ENCODE results near the gene GBP5. TPM values are rescaled to one million over a fixed set of nuclear protein-coding genes. Genes with fewer than 3 reads are reported as not detected.
"Not testable (repeated sequence)": the region's sequence is repeated elsewhere in the genome, so short reads cannot be mapped to it uniquely, and the experiment has no call there.

GBP5 gene, protein sequence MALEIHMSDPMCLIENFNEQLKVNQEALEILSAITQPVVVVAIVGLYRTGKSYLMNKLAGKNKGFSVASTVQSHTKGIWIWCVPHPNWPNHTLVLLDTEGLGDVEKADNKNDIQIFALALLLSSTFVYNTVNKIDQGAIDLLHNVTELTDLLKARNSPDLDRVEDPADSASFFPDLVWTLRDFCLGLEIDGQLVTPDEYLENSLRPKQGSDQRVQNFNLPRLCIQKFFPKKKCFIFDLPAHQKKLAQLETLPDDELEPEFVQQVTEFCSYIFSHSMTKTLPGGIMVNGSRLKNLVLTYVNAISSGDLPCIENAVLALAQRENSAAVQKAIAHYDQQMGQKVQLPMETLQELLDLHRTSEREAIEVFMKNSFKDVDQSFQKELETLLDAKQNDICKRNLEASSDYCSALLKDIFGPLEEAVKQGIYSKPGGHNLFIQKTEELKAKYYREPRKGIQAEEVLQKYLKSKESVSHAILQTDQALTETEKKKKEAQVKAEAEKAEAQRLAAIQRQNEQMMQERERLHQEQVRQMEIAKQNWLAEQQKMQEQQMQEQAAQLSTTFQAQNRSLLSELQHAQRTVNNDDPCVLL
- total RNA-seq (2014; rRNA removed; shearing (Covaris generic); ENCODE audit: low replicate concordance): not detected in 2 replicates

DNA sequence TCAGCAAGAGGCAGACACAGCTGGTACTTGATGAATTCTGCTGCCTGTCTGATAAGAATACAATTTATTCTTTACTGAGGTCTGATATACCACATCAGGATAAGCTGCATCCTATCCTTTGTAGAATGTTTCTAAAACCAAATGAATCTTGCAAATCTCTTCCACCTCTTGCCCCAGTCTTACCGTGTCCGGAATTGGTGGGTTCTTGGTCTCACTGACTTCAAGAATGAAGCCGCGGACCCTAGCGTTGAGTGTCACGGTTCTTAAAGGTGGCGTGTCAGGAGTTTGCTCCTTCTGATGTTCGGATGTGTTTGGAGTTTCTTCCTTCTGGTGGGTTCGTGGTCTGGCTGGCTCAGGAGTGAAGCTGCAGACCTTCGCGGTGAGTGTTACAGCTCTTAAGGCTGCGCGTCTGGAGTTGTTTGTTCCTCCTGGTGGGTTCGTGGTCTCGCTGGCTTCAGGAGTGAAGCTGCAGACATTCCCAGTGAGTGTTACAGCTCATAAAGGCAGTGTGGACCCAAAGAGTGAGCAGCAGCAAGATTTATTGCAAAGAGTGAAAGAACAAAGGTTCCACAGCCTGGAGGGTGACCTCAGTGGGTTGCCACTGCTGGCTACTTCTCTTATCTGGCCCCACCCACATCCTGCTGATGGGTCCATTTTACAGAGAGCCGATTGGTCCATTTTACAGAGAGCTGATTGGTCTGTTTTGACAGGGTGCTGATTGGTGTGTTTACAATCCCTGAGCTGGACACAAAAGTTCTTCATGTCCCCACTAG is at the start of gene GBP5:
TSS of gene GBP5 (minus strand) at position 592 of the 773 bp plus-strand sequence. CDS start 3,305 bp downstream, outside the sequence.
- in situ Hi-C loops (cut with HindIII; ENCODE audit: low pct_unique_long_range_greater_than_20kb, low sequenced_read_pairs); DNase-seq (ENCODE audit: low read depth): not testable (repeated sequence)

DNA sequence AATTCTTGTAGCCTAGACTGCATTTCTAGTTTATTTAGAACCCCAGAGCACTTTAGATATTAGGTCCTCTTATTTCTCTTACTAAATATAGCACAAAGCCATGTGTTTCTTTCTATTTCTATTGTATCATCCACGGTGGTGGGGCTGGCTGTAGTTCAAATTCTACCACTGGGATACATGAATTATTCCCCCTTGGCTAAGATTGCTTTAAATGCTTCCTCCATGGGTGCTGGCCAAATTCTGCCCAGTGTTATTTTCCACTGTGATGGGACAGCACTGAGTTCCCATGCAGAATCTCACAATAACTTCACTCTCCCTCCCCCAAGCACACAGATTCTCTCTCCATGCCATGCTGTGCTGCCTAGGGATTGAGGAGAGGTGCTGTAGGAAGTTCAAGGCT is 49.7 kb upstream of the GBP5 start:
- DNase-seq (ENCODE audit: low read depth): no peak
- in situ Hi-C loops (cut with HindIII; ENCODE audit: low pct_unique_long_range_greater_than_20kb, low sequenced_read_pairs): no loop called here

DNA sequence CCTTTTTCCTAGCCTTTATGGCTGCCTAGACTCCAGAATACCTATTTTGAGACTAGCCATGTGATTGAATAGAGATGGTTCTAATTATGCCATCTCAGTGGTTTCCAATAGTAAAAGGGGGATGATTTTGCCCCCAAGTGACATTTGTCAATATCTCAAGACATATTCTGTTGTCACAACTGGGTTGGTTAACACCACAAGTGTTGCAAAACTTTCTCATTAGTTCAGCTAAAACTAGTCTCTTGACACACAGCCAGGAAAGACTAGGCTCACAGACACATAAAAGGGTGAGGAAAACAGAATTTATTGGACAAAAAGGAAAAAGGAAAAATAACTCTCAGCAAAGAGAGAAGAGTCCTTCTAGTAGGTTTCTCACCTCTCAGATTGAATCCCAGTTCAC is 39.9 kb upstream of the GBP5 start:
- in situ Hi-C loops (cut with HindIII; ENCODE audit: low pct_unique_long_range_greater_than_20kb, low sequenced_read_pairs): no loop called here
- no peak for DNase-seq (ENCODE audit: low read depth)

DNA sequence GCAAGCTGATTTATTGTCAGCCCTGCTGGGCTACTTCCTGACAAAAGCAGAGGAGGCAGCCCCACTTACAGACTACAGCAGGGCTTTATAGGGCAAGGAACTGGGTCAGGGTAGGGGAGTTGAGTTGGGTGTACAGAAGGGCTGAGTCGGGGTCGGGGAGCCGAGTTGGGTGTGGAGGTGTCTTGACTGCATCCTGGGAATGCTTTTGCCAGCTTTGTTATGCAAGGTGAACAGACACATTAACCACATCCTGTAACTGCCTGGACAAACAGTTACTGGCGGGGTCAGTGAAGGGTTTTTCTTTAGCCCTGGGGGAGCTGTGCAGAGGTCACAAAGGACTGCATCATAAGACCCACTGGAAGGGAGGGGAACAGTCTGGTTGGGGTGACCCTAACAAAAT is 39.1 kb upstream of the GBP5 start:
- no peak for DNase-seq (ENCODE audit: low read depth)
- in situ Hi-C loops (cut with HindIII; ENCODE audit: low pct_unique_long_range_greater_than_20kb, low sequenced_read_pairs): no loop called here

DNA sequence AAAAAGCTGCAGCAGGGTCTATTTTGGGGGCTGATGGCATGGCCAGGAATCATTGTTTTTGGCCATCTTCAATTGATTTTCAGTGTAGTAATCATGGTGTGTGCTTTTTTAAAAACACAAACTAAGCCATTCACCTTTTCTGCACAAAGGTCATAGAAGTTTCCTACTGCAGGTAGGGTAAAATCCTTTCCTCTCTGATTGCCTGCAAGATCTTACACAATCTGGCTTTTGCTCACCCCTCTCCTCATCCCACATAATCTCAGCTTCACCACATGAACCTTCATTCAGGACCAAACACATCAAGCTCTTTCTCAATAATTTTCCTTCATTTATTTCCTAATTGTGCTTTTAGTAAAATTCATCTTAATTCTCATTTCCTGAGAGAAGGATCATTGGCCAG is 38.3 kb upstream of the GBP5 start:
- in situ Hi-C loops (cut with HindIII; ENCODE audit: low pct_unique_long_range_greater_than_20kb, low sequenced_read_pairs): no loop called here

DNA sequence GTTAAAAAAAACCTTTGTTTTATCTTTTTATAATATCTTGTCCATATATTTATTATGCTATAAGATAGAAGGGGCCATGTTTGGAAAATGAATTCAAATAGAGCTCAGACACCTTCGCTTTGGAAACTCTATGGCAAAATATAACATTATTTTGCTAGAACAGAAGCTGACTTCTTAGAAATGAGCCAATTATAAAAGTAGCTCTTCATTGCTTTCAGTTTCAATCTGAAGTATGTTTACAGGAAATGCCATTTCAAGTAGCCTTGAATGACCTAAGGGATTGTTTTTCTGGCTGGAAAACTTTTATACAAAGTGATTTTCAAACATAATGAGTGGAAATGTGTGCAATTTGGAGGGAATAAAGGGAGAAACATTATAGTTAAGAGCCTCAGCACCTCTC is 37.8 kb upstream of the GBP5 start:
- DNase-seq (ENCODE audit: low read depth): no peak
- in situ Hi-C loops (cut with HindIII; ENCODE audit: low pct_unique_long_range_greater_than_20kb, low sequenced_read_pairs): no loop called here

More for the DNA sequence above, 38.3 kb upstream of the GBP5 start:
- no peak for DNase-seq (ENCODE audit: low read depth)

DNA sequence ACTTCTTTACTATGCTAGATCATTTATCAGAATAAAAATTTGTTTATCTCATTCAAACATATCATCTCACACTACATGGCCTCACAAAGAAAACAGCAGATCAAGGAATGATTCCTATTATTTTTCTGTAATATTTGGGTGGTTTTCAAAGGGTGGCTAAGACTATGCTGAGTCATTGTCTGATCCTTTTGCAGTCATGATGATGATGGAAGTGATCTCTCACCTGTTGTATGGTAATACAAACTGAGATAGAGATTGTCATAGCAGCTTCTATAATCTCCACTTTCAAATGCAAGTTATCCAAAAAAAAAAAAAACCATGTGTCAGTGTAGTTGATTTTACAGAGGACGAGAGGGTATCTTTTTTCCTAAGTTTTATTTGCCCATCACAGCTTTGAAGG is 37.2 kb upstream of the GBP5 start:
- DNase-seq (ENCODE audit: low read depth): no peak
- in situ Hi-C loops (cut with HindIII; ENCODE audit: low pct_unique_long_range_greater_than_20kb, low sequenced_read_pairs): no loop called here

DNA sequence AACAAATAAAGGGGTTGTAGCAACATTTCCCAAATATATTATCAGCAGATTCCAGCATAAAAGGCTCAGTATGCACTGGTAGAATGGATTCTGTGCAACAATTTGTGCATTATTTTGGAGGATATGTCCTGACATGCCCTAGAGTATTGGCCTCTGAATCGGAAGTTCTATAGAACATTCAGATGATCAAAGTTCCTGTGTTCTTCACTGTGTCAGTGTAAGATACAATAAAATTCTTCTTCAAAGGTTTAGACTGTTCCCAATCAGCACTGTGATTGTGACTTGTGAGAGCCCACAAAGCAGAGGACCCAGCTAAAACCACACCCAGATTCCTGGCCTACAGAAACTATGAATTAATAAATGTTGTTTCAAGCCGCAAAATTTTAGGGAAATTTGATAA is 33.6 kb upstream of the GBP5 start:
- in situ Hi-C loops (cut with HindIII; ENCODE audit: low pct_unique_long_range_greater_than_20kb, low sequenced_read_pairs): no loop called here
- no peak for DNase-seq (ENCODE audit: low read depth)

DNA sequence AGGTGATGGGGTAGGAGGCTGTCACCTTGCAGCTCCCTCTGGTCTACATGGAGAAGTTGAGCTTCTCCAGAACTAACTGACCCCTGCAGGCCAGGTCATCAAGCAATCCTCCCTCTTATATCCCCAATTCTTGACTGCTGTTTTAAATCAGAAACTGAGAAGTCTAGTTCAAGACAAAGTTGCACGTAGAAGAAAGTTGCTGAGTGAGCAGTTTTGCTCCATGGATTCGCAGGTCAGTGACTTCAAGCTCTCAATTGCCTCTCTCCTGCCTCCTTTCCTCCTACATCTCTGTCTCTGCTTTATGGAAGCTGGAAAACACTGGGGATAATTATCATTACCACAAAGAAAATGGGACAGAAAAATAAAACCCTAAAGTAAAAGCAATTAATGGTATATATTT is 32.8 kb upstream of the GBP5 start:
- no peak for DNase-seq (ENCODE audit: low read depth)
- in situ Hi-C loops (cut with HindIII; ENCODE audit: low pct_unique_long_range_greater_than_20kb, low sequenced_read_pairs): no loop called here

DNA sequence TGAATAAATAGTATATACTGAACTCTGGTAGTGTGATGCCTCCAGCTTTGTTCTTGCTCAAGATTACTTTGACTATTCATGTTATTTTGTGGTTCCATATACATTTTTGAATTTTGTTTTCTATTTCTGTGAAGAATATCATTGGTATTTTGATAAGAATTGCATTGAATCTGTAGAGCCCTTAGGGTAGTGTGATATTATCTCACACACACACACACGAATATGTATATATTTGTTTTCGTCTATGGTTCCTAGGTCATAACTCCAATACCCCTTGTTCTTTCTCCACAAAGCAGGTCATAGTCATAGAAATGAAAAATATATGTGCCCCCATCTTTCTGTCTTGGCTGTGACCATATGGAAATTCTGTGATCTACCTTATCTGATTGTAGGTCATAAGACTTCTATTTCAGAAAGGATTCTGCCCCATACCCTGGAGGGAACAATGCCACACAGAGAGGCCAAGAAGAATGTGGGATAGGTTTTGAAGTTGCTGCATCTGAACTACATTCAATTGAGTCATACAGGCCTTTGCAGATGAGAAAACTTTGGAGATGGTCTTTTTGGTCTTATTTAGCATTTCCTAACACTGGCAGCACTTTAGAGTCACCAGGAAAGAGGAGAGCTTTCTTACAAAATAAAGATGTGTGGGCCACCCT is 32.0 kb upstream of the GBP5 start:
- no peak for DNase-seq (ENCODE audit: low read depth)
- in situ Hi-C loops (cut with HindIII; ENCODE audit: low pct_unique_long_range_greater_than_20kb, low sequenced_read_pairs): no loop called here

DNA sequence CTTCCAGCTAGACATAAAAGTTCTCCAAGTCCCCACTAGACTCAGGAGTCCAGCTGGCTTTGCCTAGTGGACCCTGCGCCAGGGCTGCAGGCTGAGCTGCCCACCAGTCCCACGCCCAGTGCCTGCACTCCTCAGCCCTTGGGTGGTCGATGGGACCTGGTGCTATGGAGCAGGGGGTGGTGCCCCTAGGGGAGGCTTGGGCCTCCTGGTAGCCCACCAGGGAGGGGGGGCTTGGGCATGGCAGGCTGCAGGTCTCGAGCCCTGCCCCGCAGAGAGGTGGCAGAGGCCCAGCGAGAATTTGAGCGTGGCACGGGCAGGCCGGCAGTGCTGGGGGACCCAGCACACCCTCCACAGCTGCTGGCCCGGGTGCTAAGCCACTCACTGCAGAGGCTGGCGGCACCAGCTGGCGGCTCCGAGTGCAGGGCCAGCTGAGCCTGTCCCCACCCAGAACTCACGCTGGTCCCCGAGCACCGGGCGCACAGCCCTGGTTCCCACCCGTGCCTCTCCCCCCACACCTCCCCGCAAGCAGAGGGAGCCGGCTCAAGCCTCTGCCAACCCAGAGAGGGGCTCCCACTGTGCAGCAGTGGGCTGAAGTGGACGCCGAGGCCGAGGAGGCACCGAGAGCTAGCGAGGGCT is 30.2 kb upstream of the GBP5 start:
- DNase-seq (ENCODE audit: low read depth): no peak
- in situ Hi-C loops (cut with HindIII; ENCODE audit: low pct_unique_long_range_greater_than_20kb, low sequenced_read_pairs): no loop called here

DNA sequence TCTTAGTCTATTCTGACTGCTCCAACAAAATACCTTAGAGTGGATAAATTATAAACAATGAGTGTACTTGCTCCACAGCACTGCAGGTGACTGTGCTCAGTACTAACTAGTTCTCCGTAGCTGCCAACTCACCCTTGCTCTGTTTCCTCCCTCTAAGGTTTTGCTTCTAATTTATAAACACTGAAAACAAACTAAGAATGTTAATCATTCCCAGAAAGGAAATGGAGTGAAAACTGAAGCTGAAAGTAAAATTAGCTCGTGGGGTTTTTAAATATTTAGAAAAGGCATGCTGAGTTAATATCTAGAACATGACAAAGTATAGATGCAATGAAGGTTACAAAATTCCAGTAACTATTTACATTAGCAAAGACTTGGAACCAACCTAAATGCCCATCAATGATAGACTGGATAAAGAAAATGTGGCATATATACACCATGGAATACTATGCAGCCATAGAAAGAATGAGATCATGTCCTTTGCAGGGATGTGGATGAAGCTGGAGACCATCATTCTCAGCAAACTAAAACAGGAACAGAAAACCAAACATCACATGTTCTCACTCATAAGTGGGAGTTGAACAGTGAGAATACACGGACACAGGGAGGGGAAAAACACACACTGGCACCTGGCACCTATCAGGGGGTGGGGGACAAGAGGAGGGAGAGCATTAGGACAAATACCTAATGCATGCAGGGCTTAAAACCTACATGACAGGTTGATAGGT is 27.2 kb upstream of the GBP5 start:
- in situ Hi-C loops (cut with HindIII; ENCODE audit: low pct_unique_long_range_greater_than_20kb, low sequenced_read_pairs); DNase-seq (ENCODE audit: low read depth): not testable (repeated sequence)

DNA sequence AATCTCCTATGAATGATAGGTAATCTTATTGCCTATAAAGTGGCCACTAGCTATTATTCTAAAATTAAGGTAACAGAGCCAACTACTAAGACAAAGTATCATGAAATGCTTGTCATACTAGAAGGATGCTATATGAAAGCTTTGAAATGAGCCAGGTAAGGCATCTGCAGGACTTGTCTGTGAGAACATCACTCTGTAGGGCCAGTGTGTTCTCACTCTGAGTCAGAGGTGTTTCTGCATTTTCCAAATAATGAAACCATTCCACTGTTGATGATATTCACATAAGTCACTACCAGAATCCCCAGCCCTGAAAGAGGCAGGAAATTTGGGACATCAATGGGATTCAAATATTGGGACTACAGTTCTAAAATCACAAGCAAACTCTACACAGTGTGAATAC is 25.8 kb upstream of the GBP5 start:
- in situ Hi-C loops (cut with HindIII; ENCODE audit: low pct_unique_long_range_greater_than_20kb, low sequenced_read_pairs): no loop called here
- DNase-seq (ENCODE audit: low read depth): no peak

DNA sequence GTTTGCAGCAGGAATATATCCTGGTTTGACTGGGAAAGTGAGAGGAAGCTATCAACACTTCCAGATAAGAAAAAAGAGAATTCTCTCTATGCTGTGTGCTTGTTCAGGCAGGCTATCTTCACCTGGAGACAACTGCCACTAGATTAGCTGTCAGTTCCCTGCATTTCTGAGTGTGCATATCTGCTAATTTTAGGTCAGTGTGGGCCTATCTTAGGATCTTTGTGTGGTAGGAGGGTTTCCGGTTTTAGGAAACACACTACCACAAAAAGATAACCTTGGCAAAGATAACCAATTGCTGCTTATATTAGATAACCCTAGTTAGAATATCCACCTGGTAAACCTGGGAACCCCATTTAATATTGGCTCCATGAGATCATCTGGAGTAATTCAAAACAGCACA is 22.5 kb upstream of the GBP5 start:
- in situ Hi-C loops (cut with HindIII; ENCODE audit: low pct_unique_long_range_greater_than_20kb, low sequenced_read_pairs): no loop called here
- DNase-seq (ENCODE audit: low read depth): no peak

DNA sequence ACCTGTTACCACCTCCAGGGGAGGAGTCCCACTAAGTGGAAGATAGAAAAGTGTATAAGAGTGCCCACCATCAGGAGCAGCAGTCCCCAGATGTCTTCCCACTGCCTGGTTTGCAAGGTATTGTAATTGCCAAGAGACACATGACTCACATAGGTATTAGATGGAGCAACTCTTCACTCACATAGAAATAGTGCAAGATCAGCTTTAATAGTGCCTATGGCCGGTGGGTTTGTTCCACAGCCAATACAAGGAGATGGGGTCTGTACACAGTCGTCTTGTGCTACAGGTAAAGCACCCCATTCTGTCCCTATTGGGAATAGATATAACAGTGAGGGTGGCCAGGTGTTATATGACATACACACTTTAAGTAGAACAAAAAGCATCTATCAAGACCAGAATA is 18.6 kb upstream of the GBP5 start:
- in situ Hi-C loops (cut with HindIII; ENCODE audit: low pct_unique_long_range_greater_than_20kb, low sequenced_read_pairs): no loop called here
- no peak for DNase-seq (ENCODE audit: low read depth)

DNA sequence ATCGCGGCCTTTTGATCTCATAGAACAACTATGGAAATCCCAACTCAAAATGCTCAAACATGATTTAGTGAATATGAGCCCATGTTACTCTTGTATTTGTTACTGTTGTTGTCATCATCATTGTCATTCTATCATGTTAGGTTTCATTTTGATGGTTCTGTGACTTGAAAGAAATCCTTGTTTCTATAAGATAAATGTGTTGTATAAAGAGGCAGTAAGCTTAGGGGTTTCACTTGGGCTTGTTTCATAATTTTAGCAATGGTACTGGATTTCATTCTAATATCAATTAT is 15.3 kb upstream of the GBP5 start:
- in situ Hi-C loops (cut with HindIII; ENCODE audit: low pct_unique_long_range_greater_than_20kb, low sequenced_read_pairs): no loop called here
- no peak for DNase-seq (ENCODE audit: low read depth)

DNA sequence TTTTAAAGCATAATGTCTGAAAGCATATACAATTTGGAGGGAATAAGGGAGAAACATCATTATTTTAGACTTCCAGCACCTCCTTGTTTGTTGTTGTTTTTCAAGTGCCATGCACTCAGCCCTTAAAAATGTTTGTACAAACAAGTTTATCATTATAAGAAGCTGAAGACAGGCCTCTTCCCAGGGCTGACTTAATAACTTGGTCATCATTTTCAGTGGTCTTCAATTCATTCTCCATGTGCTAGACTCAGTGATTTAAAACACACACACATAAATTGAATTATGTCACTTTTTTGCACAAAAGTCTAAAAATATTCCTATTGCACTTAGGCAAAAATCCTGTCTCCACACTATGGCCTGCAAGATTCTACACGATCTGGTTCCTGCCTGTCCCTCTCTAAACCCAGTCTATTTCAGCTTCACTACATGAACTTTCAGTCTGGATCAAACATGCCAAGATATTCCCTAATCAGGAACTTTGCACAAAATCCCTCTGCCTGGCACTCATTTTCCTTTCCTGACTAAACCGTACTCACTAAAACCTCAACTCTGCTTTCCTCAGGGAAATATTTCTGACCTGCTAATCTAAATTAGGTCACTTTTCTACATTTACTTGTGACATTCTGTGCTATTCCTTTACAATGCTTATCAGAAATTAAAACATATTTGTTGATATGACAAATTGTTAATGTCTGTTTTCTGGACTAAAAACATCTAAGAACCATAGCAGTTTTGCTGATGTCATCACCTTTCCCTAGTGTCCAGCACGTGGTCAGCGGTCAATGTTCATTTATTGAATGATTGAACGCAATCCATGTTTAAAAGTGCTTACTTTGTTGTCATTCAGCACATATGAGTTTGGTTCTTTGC is 14.8 kb upstream of the GBP5 start:
- no peak for DNase-seq (ENCODE audit: low read depth)
- in situ Hi-C loops (cut with HindIII; ENCODE audit: low pct_unique_long_range_greater_than_20kb, low sequenced_read_pairs): no loop called here

Data from Caki2 (cell line).